ENCODE measurements around the gene SAMD4B. TPM values are rescaled to one million over a fixed set of nuclear protein-coding genes. Genes with fewer than 3 reads are reported as not detected.

Gene SAMD4B
- total RNA-seq, 2 experiments from 2014 or later: 59.4 to 60.0 TPM

- Histone ChIP-seq H3K9me3 (ENCODE audit: low read length) (no peaks in the 10 kb centered on the region), H3K27ac (ENCODE audit: low read depth, low read length, poor library complexity, severe bottlenecking) (peak overlapping the region; percentile 91), H3K4me2 (ENCODE audit: low read length) (peak overlapping the region; percentile 96), H3K4me1 (ENCODE audit: insufficient read depth, low read length, poor library complexity, severe bottlenecking) (peaks cover 66% of the 10 kb centered on the region), H3K36me3 (ENCODE audit: insufficient read depth, low read length) (peaks cover 19% of the 10 kb centered on the region), H3K4me3 (ENCODE audit: low read depth, low read length, poor library complexity, severe bottlenecking) (peak overlapping the region; percentile 96), H4K20me1 (ENCODE audit: insufficient read depth, low read length) (peaks cover 4% of the 10 kb centered on the region), H3K9me2 (ENCODE audit: insufficient read depth, low read length) (no peaks in the 10 kb centered on the region), H3K79me2 (ENCODE audit: insufficient read depth, low read depth, low read length) (peaks cover 27% of the 10 kb centered on the region), H2AFZ (ENCODE audit: low read length) (no peak overlapping the region)
- intact Hi-C loops (cut with micrococcal nuclease; ENCODE audit: unreplicated experiment): loop anchor here (10.0 kb wide), 2 partner anchors 549 to 551 kb away; no protein-coding TSS in a partner anchor
- TF ChIP-seq EZH2phosphoT487 (IDR thresholded peaks at IDR 0.05; ENCODE audit: borderline replicate concordance, low read depth, low read length): no peak
- TF ChIP-seq CTCF (conservative IDR thresholded peaks at IDR 0.05; ENCODE audit: low read length): no peak
- ChIA-PET CTCF (ENCODE audit: unreplicated experiment) (no interaction called here), POLR2A (interaction anchor here (1.1 to 1.3 kb wide), 2 partner anchors 30 to 41 kb away, joined by 3 to 4 read pairs; partner anchors contain the start of gene RPS16)
- BruUV-seq (replicated peaks): no TSS peak
- DNase-seq (ENCODE audit: low spot score): peak; percentile 84
These were observed 63.9 kb downstream of the SAMD4B start for GRCh38 chr19:39405958-39406655.

GRCh38 chr19:39406656-39407409 is 64.6 kb downstream of the SAMD4B start, which contains the start of gene ZFP36:
Gene ZFP36 (plus strand): TSS chr19:39406847. CDS start chr19:39406905, 58 bp downstream.
- peak; percentile 86 for DNase-seq (ENCODE audit: low spot score)
- ChIA-PET POLR2A (interaction anchor here (1.1 to 3.1 kb wide), 3 partner anchors 9 to 40 kb away, joined by 3 to 14 read pairs (median 4); partner anchors contain the start of gene RPS16), CTCF (ENCODE audit: unreplicated experiment) (no interaction called here)
- TF ChIP-seq CTCF (conservative IDR thresholded peaks at IDR 0.05; ENCODE audit: low read length) (no peak), EZH2phosphoT487 (IDR thresholded peaks at IDR 0.05; ENCODE audit: borderline replicate concordance, low read depth, low read length) (no peak)
- Histone ChIP-seq H3K4me3 (ENCODE audit: low read depth, low read length, poor library complexity, severe bottlenecking) (peak within 1 kb of the TSS; percentile 96), H3K4me1 (ENCODE audit: insufficient read depth, low read length, poor library complexity, severe bottlenecking) (peaks cover 65% of the 10 kb centered on the region), H3K4me2 (ENCODE audit: low read length) (peak within 1 kb of the TSS; percentile 96), H3K27ac (ENCODE audit: low read depth, low read length, poor library complexity, severe bottlenecking) (peak within 1 kb of the TSS; percentile 91), H3K9me3 (ENCODE audit: low read length) (no peaks in the 10 kb centered on the region), H3K9me2 (ENCODE audit: insufficient read depth, low read length) (no peaks in the 10 kb centered on the region), H4K20me1 (ENCODE audit: insufficient read depth, low read length) (peaks cover 4% of the 10 kb centered on the region), H3K79me2 (ENCODE audit: insufficient read depth, low read depth, low read length) (peaks cover 27% of the 10 kb centered on the region), H2AFZ (ENCODE audit: low read length) (no peak within 1 kb of the TSS), H3K36me3 (ENCODE audit: insufficient read depth, low read length) (peaks cover 19% of the 10 kb centered on the region)
- no TSS peak for BruUV-seq (replicated peaks)
- intact Hi-C loops (cut with micrococcal nuclease; ENCODE audit: unreplicated experiment): loop anchor here (10.0 kb wide), 2 partner anchors 548 to 552 kb away; no protein-coding TSS in a partner anchor
